ENCODE results near the gene RPAP3.

DNA sequence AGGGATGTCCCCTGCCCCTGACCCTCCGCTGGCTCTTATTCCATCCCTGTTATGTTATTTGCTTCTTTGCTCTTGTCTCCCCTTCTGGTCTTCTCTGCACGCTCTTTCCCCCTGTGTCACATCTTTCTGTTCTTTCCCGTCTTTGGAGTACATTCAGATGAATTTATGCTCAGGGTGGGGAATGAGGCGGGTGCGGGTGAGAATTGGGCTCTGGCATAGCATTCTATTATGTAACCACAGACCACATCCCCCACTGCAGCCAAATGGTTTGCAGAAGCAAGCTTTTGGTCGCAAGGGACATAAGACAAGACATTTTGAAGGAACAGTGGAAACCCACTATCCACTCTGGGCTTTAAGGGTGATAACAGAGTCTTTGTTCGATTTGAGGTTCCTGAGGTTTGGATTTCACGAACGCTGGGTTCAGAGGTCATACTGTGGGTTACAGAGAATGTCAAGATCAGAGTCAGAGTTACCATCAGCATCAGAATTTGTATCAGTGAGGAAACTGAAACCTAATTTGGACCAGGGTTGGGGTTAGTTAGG, 15.7 kb upstream of the RPAP3 start:
- no peak for TF ChIP-seq POLR2A (IDR thresholded peaks at IDR 0.05; ENCODE audit: low read depth, low read length)
- no peak for TF ChIP-seq TAF1 (IDR thresholded peaks at IDR 0.05; ENCODE audit: low read depth, low read length)
- TF ChIP-seq POLR2AphosphoS5 (IDR thresholded peaks at IDR 0.05; ENCODE audit: low read depth, low read length), result no peak
- no peak for TF ChIP-seq PAX5 (IDR thresholded peaks at IDR 0.05; ENCODE audit: insufficient read depth, low read length, severe bottlenecking)
